Measurements from ENCODE around the gene TOX2.

TOX2 gene

GRCh38 chr20:43938932-43939761 lies 24.5 kb downstream of the TOX2 start:
- DNase-seq = peak in 5 of 51 donors; percentile 2 to 24 (median 17)

- DNase-seq = no peak
Measured at GRCh38 chr20:43939762-43940121, 25.1 kb downstream of the TOX2 start.

GRCh38 chr20:43940518-43941225 lies 26.0 kb downstream of the TOX2 start:
- DNase-seq = peak in 2 of 51 donors; percentile 5 to 47

GRCh38 chr20:43941476-43942200 lies 27.0 kb downstream of the TOX2 start:
- DNase-seq = no peak

GRCh38 chr20:43942201-43942590 lies 27.5 kb downstream of the TOX2 start:
- DNase-seq = no peak

GRCh38 chr20:43942667-43943285 lies 28.1 kb downstream of the TOX2 start:
- DNase-seq = peak in 1 of 51 donors; percentile 37

GRCh38 chr20:43943725-43944124 lies 29.1 kb downstream of the TOX2 start:
- DNase-seq = no peak

- DNase-seq = no peak
Measured at GRCh38 chr20:43944653-43945235, 30.1 kb downstream of the TOX2 start.

GRCh38 chr20:43945391-43946205 lies 30.9 kb downstream of the TOX2 start:
- DNase-seq = peak in 1 of 51 donors; percentile 9

- no peak for DNase-seq
Measured at GRCh38 chr20:43946206-43946491, 31.5 kb downstream of the TOX2 start.

GRCh38 chr20:43946659-43947315 lies 32.1 kb downstream of the TOX2 start:
- no peak for DNase-seq

- no peak for DNase-seq
Measured at GRCh38 chr20:43947316-43947710, 32.7 kb downstream of the TOX2 start.

GRCh38 chr20:43948455-43948854 lies 33.8 kb downstream of the TOX2 start:
- no peak for DNase-seq

- no peak for DNase-seq
Measured at GRCh38 chr20:43949248-43949647, 34.6 kb downstream of the TOX2 start.

GRCh38 chr20:43949741-43950618 lies 35.3 kb downstream of the TOX2 start:
- DNase-seq = peak in 3 of 51 donors; percentile 3 to 15 (median 8)

GRCh38 chr20:43953919-43954592 lies 39.4 kb downstream of the TOX2 start:
- DNase-seq = no peak

- DNase-seq = no peak
Measured at GRCh38 chr20:43954704-43955061, 40.0 kb downstream of the TOX2 start.

- DNase-seq = no peak
Measured at GRCh38 chr20:43955062-43955749, 40.6 kb downstream of the TOX2 start.
